Right lung (tissue), 5 donors: ENCODE results near the gene SLC17A3. TPM values are rescaled to one million over a fixed set of nuclear protein-coding genes. Genes with fewer than 3 reads are reported as not detected.

Experiments used
- DNase-seq, 2 donors: peaks; one replicate each; pipeline ENCODE4 v3.0.0-alpha.2; 2013
- polyA plus RNA-seq, 5 donors: library from polyadenylated mRNA; unstranded; fragments of 120-200 nt; gene quantifications; one replicate each; pipeline versions ENCODE4 v1.2.1 to v1.2.3, GENCODE V29; 2013; ENCODE audit warnings: inconsistent platforms in 1 of 5, low replicate concordance in 1 of 5; ENCODE audit not compliant: insufficient read length in 5 of 5, insufficient read depth in 1 of 5

Gene SLC17A3
- polyA plus RNA-seq, 5 donors = 0.19 to 0.42 TPM; not detected in 3

- DNase-seq = no peak
Observed at GRCh38 chr6:25842526-25842925, 31.5 kb downstream of the SLC17A3 start.

GRCh38 chr6:25835442-25836283, 38.4 kb downstream of the SLC17A3 start:
- DNase-seq = no peak

GRCh38 chr6:25834950-25835349, 39.1 kb downstream of the SLC17A3 start:
- no peak for DNase-seq

- DNase-seq = no peak
Observed at GRCh38 chr6:25833136-25833535, 40.9 kb downstream of the SLC17A3 start.

- DNase-seq = no peak
Observed at GRCh38 chr6:25832670-25833069, 41.4 kb downstream of the SLC17A3 start.

- no peak for DNase-seq
Observed at GRCh38 chr6:25832307-25832662, 41.8 kb downstream of the SLC17A3 start.

- DNase-seq = peak; percentile 8
Observed at GRCh38 chr6:25831532-25832306, 42.3 kb downstream of the SLC17A3 start, which contains the start of gene SLC17A1. SLC17A1 (minus strand) TSS chr6:25832052; CDS start chr6:25830557, 1,495 bp downstream.

- no peak for DNase-seq
Observed at GRCh38 chr6:25830458-25830857, 43.6 kb downstream of the SLC17A3 start.

- no peak for DNase-seq
Observed at GRCh38 chr6:25829375-25829774, 44.7 kb downstream of the SLC17A3 start.

GRCh38 chr6:25821341-25821740, 52.7 kb downstream of the SLC17A3 start:
- DNase-seq = no peak

- DNase-seq = no peak
Observed at GRCh38 chr6:25816252-25816651, 57.8 kb downstream of the SLC17A3 start.

GRCh38 chr6:25815194-25815593, 58.8 kb downstream of the SLC17A3 start:
- no peak for DNase-seq

GRCh38 chr6:25804804-25805203, 69.2 kb downstream of the SLC17A3 start:
- DNase-seq = no peak

- DNase-seq = no peak
Observed at GRCh38 chr6:25801436-25801835, 72.6 kb downstream of the SLC17A3 start.

Other genes starting within 250 kb of the SLC17A3 start
- 1 to 10 TPM; 1.4 to 2.7 (median 1.7) TPM for gene SCGN, start 222.0 kb downstream of the SLC17A3 start, polyA plus RNA-seq
- gene SLC17A4, start 119.5 kb downstream of the SLC17A3 start, polyA plus RNA-seq = under 1 TPM in 2 of 5 donors, not detected in 3; 0.05 to 0.09 TPM
- gene SLC17A1, start 42.2 kb downstream of the SLC17A3 start, polyA plus RNA-seq = under 1 TPM; 0.08 to 0.19 (median 0.17) TPM
- under 1 TPM in 2 of 5 donors, not detected in 3; 0.12 to 0.16 TPM for gene SLC17A2, start 56.4 kb upstream of the SLC17A3 start, polyA plus RNA-seq
- gene TRIM38, start 88.6 kb upstream of the SLC17A3 start, polyA plus RNA-seq = 10 to 100 TPM; 10.8 to 16.1 (median 14.5) TPM
- gene HFE, start 213.2 kb upstream of the SLC17A3 start, polyA plus RNA-seq = 10 to 100 TPM in 4 of 5 donors, 1 to 10 TPM in 1; 7.8 to 14.2 (median 12.5) TPM